ENCODE data around the gene HIBADH. TPM values are rescaled to one million over a fixed set of nuclear protein-coding genes. Genes with fewer than 3 reads are reported as not detected.

HIBADH gene
- total and polyA plus RNA-seq, 10 of the 15 experiments (the other 5 are each of a cell fraction or from before 2014, with no cell fraction given), result 8.7 to 36.1 (median 18.6) TPM

GRCh38 chr7:27700501-27700900 lies 37.8 kb upstream of the HIBADH start:
- in situ Hi-C loops (cut with MboI), result no loop called here
- H3K9ac ChIP-seq (ENCODE audit: control insufficient read depth, insufficient read depth, low read length), result no peak overlapping the region
- no peaks in the 10 kb centered on the region for H4K20me1 ChIP-seq (ENCODE audit: control insufficient read depth, insufficient read depth)
- no peaks in the 10 kb centered on the region for H3K36me3 ChIP-seq (ENCODE audit: control insufficient read depth in 2 of 2, insufficient read depth in 2 of 2, low read length in 1 of 2)
- BruUV-seq (replicated peaks), result no TSS peak
- intact Hi-C loops (cut with micrococcal nuclease; ENCODE audit: unreplicated experiment), result no loop called here
- no peak for DNase-seq (ENCODE audit: low read depth, low spot score)
- H2AFZ ChIP-seq (ENCODE audit: control insufficient read depth, low read depth, low read length), result no peak overlapping the region
- no peak for ATAC-seq
- FAIRE-seq, result no peak
- SMC1A ChIA-PET (ENCODE audit: uncharacterized antibody, unreplicated experiment), result no interaction called here
- 57% methylated on average over 6 of the region's 6 CpGs for WGBS (ENCODE audit: insufficient coverage, insufficient replicate concordance, low lambda C conversion rate, missing lambda C conversion rate)
- H3K27ac ChIP-seq (ENCODE audit: control insufficient read depth, insufficient read depth), result no peak overlapping the region
- H3K4me2 ChIP-seq (ENCODE audit: control insufficient read depth, insufficient read depth), result no peak overlapping the region
- H3K27me3 ChIP-seq (replicated peaks in 1 of 2; ENCODE audit: control insufficient read depth in 2 of 2, insufficient read depth in 2 of 2, low read length in 1 of 2), result no peaks in the 10 kb centered on the region
- no peaks in the 10 kb centered on the region for H3K4me1 ChIP-seq (ENCODE audit: control insufficient read depth, insufficient read depth, low read length)
- no peaks in the 10 kb centered on the region for H3K9me3 ChIP-seq (replicated peaks; ENCODE audit: control insufficient read depth, insufficient read depth, low read length)
- H3K79me2 ChIP-seq (ENCODE audit: control insufficient read depth, insufficient read depth, low read length), result no peaks in the 10 kb centered on the region
- no peak overlapping the region for H3K4me3 ChIP-seq
- POLR2A ChIA-PET, result no interaction called here
- CTCF ChIA-PET, result interaction anchor here (1.1 to 2.6 kb wide), 2 partner anchors 74 to 147 kb away, joined by 3 to 8 read pairs; no protein-coding TSS in a partner anchor
- RAD21 ChIA-PET (ENCODE audit: unreplicated experiment), result interaction anchor here (0.8 kb wide), 1 partner anchor 74 kb away, joined by 4 read pairs; no protein-coding TSS in a partner anchor
- TF ChIP-seq USF2 (IDR thresholded peaks at IDR 0.05; ENCODE audit: borderline replicate concordance, low read depth, low read length) (no peak), IRF4 (IDR thresholded peaks at IDR 0.05; ENCODE audit: low read depth, low read length) (no peak), E4F1 (IDR thresholded peaks at IDR 0.05; ENCODE audit: borderline replicate concordance, partially characterized antibody) (no peak), ZNF207 (IDR thresholded peaks at IDR 0.05; ENCODE audit: borderline replicate concordance) (no peak), TBL1XR1 (IDR thresholded peaks at IDR 0.05; ENCODE audit: low read depth, low read length) (no peak), PAX5 (IDR thresholded peaks at IDR 0.05; ENCODE audit: borderline replicate concordance, low read depth, low read length) (no peak), ZNF592 (IDR thresholded peaks at IDR 0.05) (no peak), CUX1 (IDR thresholded peaks at IDR 0.05; ENCODE audit: insufficient replicate concordance, low read depth, low read length) (no peak), SP1 (IDR thresholded peaks at IDR 0.05; ENCODE audit: low read depth, low read length) (no peak), MEF2B (IDR thresholded peaks at IDR 0.05; ENCODE audit: partially characterized antibody, poor library complexity, severe bottlenecking) (no peak)
